Naive thymus-derived CD4-positive, alpha-beta T cell (primary cell): ENCODE data around the gene EID2. TPM values are rescaled to one million over a fixed set of nuclear protein-coding genes. Genes with fewer than 3 reads are reported as not detected.

ENCODE experiments used
- ATAC-seq: fragments of 150-1000 bp; cut with Tn5 transposase; 2 replicates; pipeline ENCODE4 v1.10.0; 2021; ENCODE audit warnings: mild to moderate bottlenecking, moderate library complexity
- CTCF ChIA-PET: fragments of 350-600 bp; sonication (Branson Sonifier 250); formaldehyde crosslinking; loops from one replicate; lab custom pipeline; 2021; ENCODE audit warnings: antibody characterized with exemption; lab: Charles Lee
- POLR2A ChIA-PET: fragments of 350-600 bp; sonication (Branson Sonifier 250); formaldehyde crosslinking; loops from one replicate; lab custom pipeline; 2021; ENCODE audit warnings: antibody characterized with exemption, inconsistent platforms; lab: Charles Lee
- DNase-seq, 9 donors: peaks; one replicate each; pipeline versions ENCODE4 v3.0.0 to v3.0.0-alpha.2; 2020 to 2022; ENCODE audit warnings: mixed read lengths in 1 of 9
- H3K27ac ChIP-seq: one replicate; pipeline ENCODE4 v1.7.0; 2013; ENCODE audit warnings: mild to moderate bottlenecking, low read depth, low read length, moderate library complexity
- H3K27me3 ChIP-seq, 2 donors: one replicate each; pipeline ENCODE4 v1.7.0; 2013; ENCODE audit warnings: low read length in 2 of 2, mild to moderate bottlenecking in 2 of 2, moderate library complexity in 2 of 2; ENCODE audit not compliant: control insufficient read depth in 2 of 2, insufficient read depth in 2 of 2
- H3K36me3 ChIP-seq, 3 experiments: 1 replicate in 2 of 3; 2 replicates in 1 of 3; pipeline ENCODE4 v1.7.0; 2013; ENCODE audit warnings: low read length in 3 of 3, mild to moderate bottlenecking in 3 of 3, moderate library complexity in 1 of 3; ENCODE audit not compliant: insufficient read depth in 3 of 3, control insufficient read depth in 2 of 3
- H3K4me1 ChIP-seq, 2 donors: one replicate each; pipeline ENCODE4 v1.7.0; 2013; ENCODE audit warnings: low read length in 2 of 2, mild to moderate bottlenecking in 2 of 2, moderate library complexity in 1 of 2; ENCODE audit not compliant: control insufficient read depth in 2 of 2, insufficient read depth in 2 of 2
- H3K4me3 ChIP-seq: 2 replicates; pipeline ENCODE4 v1.7.0; 2013; ENCODE audit warnings: mild to moderate bottlenecking, low read length
- H3K9me3 ChIP-seq, 3 experiments: 1 replicate in 2 of 3; 2 replicates in 1 of 3; pipeline ENCODE4 v1.7.0; 2013; ENCODE audit warnings: low read length in 3 of 3; ENCODE audit not compliant: control insufficient read depth in 2 of 3
- H3K27ac Mint-ChIP-seq, 9 donors: one replicate each; pipeline ENCODE4 v1.8.0; 2020 to 2022; ENCODE audit warnings: mixed read lengths in 9 of 9, mild to moderate bottlenecking in 8 of 9, moderate library complexity in 5 of 9, inconsistent platforms in 2 of 9
- H3K27me3 Mint-ChIP-seq, 5 donors: one replicate each; pipeline ENCODE4 v1.8.0; 2021 to 2022; ENCODE audit warnings: mixed read lengths in 5 of 5, mild to moderate bottlenecking in 1 of 5
- H3K36me3 Mint-ChIP-seq, 5 donors: one replicate each; pipeline ENCODE4 v1.8.0; 2020 to 2022; ENCODE audit warnings: mixed read lengths in 5 of 5, mild to moderate bottlenecking in 3 of 5, inconsistent platforms in 1 of 5
- H3K4me1 Mint-ChIP-seq, 7 donors: one replicate each; pipeline ENCODE4 v1.8.0; 2020 to 2022; ENCODE audit warnings: mixed read lengths in 7 of 7, mild to moderate bottlenecking in 3 of 7, inconsistent platforms in 1 of 7
- H3K4me3 Mint-ChIP-seq, 10 donors: one replicate each; pipeline ENCODE4 v1.8.0; 2020 to 2022; ENCODE audit warnings: mild to moderate bottlenecking in 10 of 10, mixed read lengths in 10 of 10, moderate library complexity in 6 of 10, inconsistent platforms in 2 of 10
- H3K9me3 Mint-ChIP-seq, 11 donors: one replicate each; pipeline ENCODE4 v1.8.0; 2020 to 2022; ENCODE audit warnings: mixed read lengths in 11 of 11, mild to moderate bottlenecking in 4 of 11, inconsistent platforms in 1 of 11, moderate library complexity in 1 of 11
- intact Hi-C, 2 donors: fragments of 100-400 bp; cut with micrococcal nuclease; formaldehyde crosslinking; loops; one replicate each; pipeline ENCODE4 v1.15.1; 2023
- polyA plus RNA-seq, 2 donors: library from polyadenylated mRNA; unstranded; fragments of 300-500 nt; fragmentation: Illumina TruSeq; gene quantifications; one replicate each; pipeline ENCODE4 v1.2.3, GENCODE V29; 2021
- total RNA-seq, 6 experiments: library from RNA in 5 of 6; stranded (reverse) in 5 of 6; gene quantifications; 1 replicate in 5 of 6; 2 replicates in 1 of 6; pipeline ENCODE4 v1.2.3 and lab custom pipeline; 2021 to 2026

Gene EID2
- total and polyA plus RNA-seq, 7 experiments from 2014 or later, result 12.2 to 43.0 (median 19.7) TPM

DNA sequence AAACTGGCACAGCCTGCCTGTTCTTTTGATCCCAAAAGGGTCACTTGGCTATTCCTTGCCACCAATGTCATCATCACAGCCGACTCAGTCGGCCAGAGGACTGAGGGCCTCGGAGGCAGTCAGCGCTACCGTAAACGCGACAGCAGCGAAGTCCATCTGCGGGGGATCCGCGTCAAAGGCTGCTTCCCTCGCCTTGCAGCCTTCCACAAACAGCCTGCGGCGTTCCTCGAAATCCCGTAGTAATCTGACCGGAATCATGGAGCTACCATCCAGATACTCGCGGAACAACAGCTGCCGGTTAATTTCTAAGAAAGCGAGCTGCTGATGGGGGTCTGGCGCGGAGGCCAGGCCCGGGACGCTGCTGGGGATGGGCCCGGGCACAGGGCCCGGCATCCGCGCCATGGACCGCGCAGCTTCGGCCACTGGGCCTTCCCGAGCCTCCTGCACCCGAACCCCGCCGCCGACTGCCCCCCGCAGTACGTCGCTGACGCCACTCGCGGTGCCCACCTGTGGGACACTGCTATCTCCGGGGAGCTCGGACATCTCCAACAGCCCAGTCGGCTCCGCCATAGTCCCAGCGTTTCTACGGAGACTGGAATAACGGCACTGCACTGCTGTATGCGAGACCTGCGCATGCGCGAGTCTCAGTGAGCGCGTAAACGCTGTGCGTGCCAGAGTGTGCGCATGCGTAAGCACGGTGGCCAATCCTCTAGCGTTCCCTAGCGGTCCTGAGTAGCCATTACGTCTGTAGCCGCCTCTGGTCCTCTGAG lies 7.5 kb downstream of the EID2 start, which contains the start of gene EID2B:
EID2B (minus strand) TSS at position 620 of the 770 bp plus-strand sequence; CDS start at position 570, 50 bp downstream.
- no peaks in the 10 kb centered on the region for H3K9me3 Mint-ChIP-seq
- ChIA-PET POLR2A (interaction anchor here (0.6 to 2.5 kb wide), 11 partner anchors 13 to 410 kb away, joined by 3 to 15 read pairs (median 7); partner anchors contain the start of genes PLEKHG2, RPS16 and SUPT5H), CTCF (interaction anchor here (0.6 to 4.2 kb wide), 11 partner anchors 12 to 570 kb away, joined by 3 to 26 read pairs (median 3); no protein-coding TSS in a partner anchor)
- H3K27ac Mint-ChIP-seq, result peak within 1 kb of the TSS; percentile 74 to 95 (median 92)
- H3K36me3 Mint-ChIP-seq, result peaks cover 0 to 9% (median 4%) of the 10 kb centered on the region in 5 donors
- peaks cover 9 to 15% of the 10 kb centered on the region in 2 donors for H3K4me1 ChIP-seq
- H3K27me3 Mint-ChIP-seq, result no peaks in the 10 kb centered on the region
- peak within 1 kb of the TSS; percentile 82 for H3K27ac ChIP-seq
- ATAC-seq, result peak; percentile 99
- peaks cover 0 to 4% (median 0%) of the 10 kb centered on the region in 3 experiments for H3K36me3 ChIP-seq
- peak; percentile 91 to 95 (median 93) for DNase-seq
- intact Hi-C loops, result loop anchor here (1.0 to 5.0 kb wide), 17 partner anchors 8 to 480 kb away; partner anchors contain the start of genes MED29 (in 2 of the 2), PAF1 (in 2 of the 2), PLEKHG2 (in 2 of the 2) and TIMM50 (in 2 of the 2)
- H3K27me3 ChIP-seq, result no peaks in the 10 kb centered on the region
- peaks cover 20 to 55% (median 32%) of the 10 kb centered on the region in 7 donors for H3K4me1 Mint-ChIP-seq
- no peaks in the 10 kb centered on the region for H3K9me3 ChIP-seq
- H3K4me3 Mint-ChIP-seq, result peak within 1 kb of the TSS; percentile 87 to 96 (median 92)
- peak within 1 kb of the TSS; percentile 92 for H3K4me3 ChIP-seq

DNA sequence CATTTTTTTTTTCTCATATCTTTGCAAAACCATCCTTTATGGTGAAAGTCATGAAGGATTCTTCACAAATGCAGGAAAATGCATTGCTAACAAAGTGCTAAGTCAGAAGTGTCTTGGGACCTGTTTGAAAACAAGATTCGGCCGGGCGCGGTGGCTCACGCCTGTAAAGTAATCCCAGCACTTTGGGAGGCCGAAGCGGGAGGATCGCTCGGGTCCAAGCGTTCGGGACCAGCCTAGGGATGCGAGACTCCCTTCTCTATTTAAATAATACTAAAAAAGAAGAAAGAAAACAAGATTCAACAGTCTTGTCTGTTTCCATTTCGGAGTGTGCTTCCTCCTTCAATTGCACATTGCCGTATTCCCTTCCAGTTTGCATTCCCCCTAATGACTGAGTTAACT lies 8.1 kb downstream of the EID2 start:
- Histone ChIP-seq H3K27me3 (no peaks in the 10 kb centered on the region), H3K36me3 (peaks cover 0 to 4% (median 0%) of the 10 kb centered on the region in 3 experiments), H3K9me3 (no peaks in the 10 kb centered on the region), H3K27ac (peak overlapping the region; percentile 82), H3K4me1 (peaks cover 9 to 15% of the 10 kb centered on the region in 2 donors), H3K4me3 (peak overlapping the region; percentile 92)
- Mint-ChIP-seq H3K4me1 (peaks cover 16 to 49% (median 28%) of the 10 kb centered on the region in 7 donors), H3K36me3 (peaks cover 0 to 7% (median 4%) of the 10 kb centered on the region in 5 donors), H3K27ac (peak overlapping the region; percentile 33 to 95 (median 86)), H3K27me3 (no peaks in the 10 kb centered on the region), H3K9me3 (no peaks in the 10 kb centered on the region), H3K4me3 (peak overlapping the region; percentile 87 to 96 (median 92))
- intact Hi-C loops, result loop anchor here (1.0 to 5.0 kb wide), 17 partner anchors 8 to 480 kb away; partner anchors contain the start of genes MED29 (in 2 of the 2), PAF1 (in 2 of the 2), PLEKHG2 (in 2 of the 2) and TIMM50 (in 2 of the 2)
- POLR2A ChIA-PET, result interaction anchor here (1.0 to 2.5 kb wide), 8 partner anchors 13 to 409 kb away, joined by 3 to 15 read pairs (median 7); partner anchors contain the start of genes PLEKHG2, RPS16 and SUPT5H
- ATAC-seq (no peak), DNase-seq (no peak)
- CTCF ChIA-PET, result interaction anchor here (0.6 to 4.2 kb wide), 6 partner anchors 19 to 133 kb away, joined by 3 to 24 read pairs (median 3); no protein-coding TSS in a partner anchor

DNA sequence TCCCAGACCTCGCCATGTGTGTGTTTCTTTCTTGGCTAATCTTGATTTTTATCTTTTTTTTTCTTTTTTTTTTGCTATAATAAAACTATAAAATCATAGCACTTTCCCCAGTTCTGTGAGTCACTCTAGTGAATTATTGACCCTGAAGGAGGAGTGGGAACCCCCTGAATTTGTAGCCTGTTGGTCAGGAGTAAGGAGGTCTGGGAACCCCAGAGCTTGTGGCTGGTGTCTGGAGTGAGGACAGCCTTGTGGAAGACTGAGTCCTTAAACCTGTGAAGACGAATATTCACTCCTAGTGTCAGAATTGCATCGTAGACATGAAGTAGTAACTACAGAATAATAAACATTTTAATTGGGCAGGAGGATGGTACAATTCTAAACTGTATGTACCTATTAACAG lies 14.8 kb downstream of the EID2 start:
- H3K9me3 Mint-ChIP-seq, result no peaks in the 10 kb centered on the region
- Histone ChIP-seq H3K27ac (no peak overlapping the region), H3K36me3 (no peaks in the 10 kb centered on the region), H3K9me3 (no peaks in the 10 kb centered on the region), H3K27me3 (no peaks in the 10 kb centered on the region), H3K4me3 (no peak overlapping the region), H3K4me1 (no peaks in the 10 kb centered on the region)
- POLR2A ChIA-PET, result interaction anchor here (0.6 kb wide), 2 partner anchors 11 to 130 kb away, joined by 3 to 5 read pairs; no protein-coding TSS in a partner anchor
- intact Hi-C loops, result no loop called here
- no peak for ATAC-seq
- H3K4me3 Mint-ChIP-seq, result no peak overlapping the region
- H3K27ac Mint-ChIP-seq, result no peak overlapping the region
- H3K27me3 Mint-ChIP-seq, result no peaks in the 10 kb centered on the region
- CTCF ChIA-PET, result interaction anchor here (0.7 kb wide), 1 partner anchor 85 kb away, joined by 3 read pairs; no protein-coding TSS in a partner anchor
- H3K36me3 Mint-ChIP-seq, result peaks cover 0 to 5% (median 4%) of the 10 kb centered on the region in 5 donors
- peaks cover 5 to 9% (median 6%) of the 10 kb centered on the region in 7 donors for H3K4me1 Mint-ChIP-seq
- DNase-seq, result no peak

DNA sequence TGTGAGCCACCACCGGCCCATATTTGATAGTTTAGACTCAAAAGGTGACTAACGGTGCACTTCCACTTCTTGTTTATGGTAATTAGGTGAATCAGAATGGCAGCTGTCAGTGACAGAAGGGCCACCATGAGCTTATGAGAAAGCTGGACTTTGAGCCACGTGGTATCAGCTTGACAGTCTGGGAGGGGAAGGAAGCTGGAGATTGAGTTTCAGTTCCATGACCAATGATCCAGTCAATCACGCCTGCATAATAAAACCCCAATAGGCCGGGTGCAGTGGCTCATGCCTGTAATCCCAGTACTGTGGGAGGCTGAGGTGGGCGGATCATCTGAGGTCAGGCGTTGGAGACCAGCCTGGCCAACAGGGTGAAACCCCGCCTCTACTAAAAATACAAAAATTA lies 15.5 kb downstream of the EID2 start:
- H3K27me3 ChIP-seq, result no peaks in the 10 kb centered on the region
- no peak overlapping the region for H3K4me3 ChIP-seq
- DNase-seq (no peak), ATAC-seq (peak; percentile 70)
- H3K9me3 ChIP-seq, result no peaks in the 10 kb centered on the region
- Mint-ChIP-seq H3K4me1 (peaks cover 5 to 7% (median 6%) of the 10 kb centered on the region in 7 donors), H3K36me3 (peaks cover 0 to 5% (median 4%) of the 10 kb centered on the region in 5 donors), H3K27me3 (no peaks in the 10 kb centered on the region), H3K4me3 (no peak overlapping the region), H3K27ac (no peak overlapping the region), H3K9me3 (no peaks in the 10 kb centered on the region)
- CTCF ChIA-PET, result no interaction called here
- H3K27ac ChIP-seq, result no peak overlapping the region
- no peaks in the 10 kb centered on the region for H3K4me1 ChIP-seq
- intact Hi-C loops, result no loop called here
- H3K36me3 ChIP-seq, result no peaks in the 10 kb centered on the region
- POLR2A ChIA-PET, result interaction anchor here (0.6 kb wide), 1 partner anchor 11 kb away, joined by 5 read pairs; no protein-coding TSS in a partner anchor

DNA sequence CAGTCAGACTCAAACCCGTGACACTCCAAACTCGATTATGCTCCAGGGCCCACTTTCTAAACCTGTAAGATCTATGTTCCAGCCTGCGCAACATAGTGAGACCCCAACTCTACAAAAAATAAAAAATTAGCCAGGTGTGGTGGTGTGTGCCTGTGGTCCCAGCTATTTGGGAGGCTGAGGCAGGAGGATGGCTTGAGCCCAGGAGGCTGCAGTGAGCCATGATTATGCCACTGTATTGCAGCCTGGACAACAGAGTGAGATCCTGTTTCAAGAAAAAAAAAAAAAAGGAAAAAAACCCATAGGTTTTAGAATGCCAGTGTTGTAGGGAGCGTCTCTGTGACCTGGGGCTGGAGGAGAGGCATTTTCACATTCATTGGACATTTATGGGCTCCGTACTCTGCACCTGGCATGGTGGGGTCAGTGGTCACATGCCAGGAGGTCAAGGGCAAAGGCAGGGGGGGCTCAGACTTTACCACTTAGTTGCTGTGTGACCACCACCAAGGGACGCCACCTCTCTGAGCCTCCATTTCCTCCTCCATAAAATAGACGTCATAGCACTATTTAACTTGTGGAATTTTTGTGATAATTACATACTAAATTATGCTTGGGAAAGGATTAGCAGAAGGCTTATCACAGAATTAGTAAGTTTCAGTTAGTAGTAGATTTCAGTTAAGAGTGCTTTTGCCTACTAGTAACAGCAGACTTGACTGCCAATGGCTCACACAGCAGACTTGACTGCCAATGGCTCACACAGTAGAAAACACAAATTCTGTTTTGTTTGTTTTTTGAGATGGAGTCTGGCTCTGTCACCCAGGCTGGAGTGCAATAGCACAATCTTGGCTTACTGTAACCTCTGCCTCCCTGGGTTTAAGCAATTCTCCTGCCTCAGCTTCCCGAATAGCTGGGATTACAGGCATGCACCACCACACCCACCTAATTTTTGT lies 19.1 kb downstream of the EID2 start:
- Mint-ChIP-seq H3K9me3 (peaks cover 0 to 3% (median 0%) of the 10 kb centered on the region in 11 donors), H3K4me3 (no peak overlapping the region), H3K4me1 (peaks cover 4 to 10% (median 7%) of the 10 kb centered on the region in 7 donors), H3K27ac (no peak overlapping the region), H3K36me3 (peaks cover 0 to 4% (median 0%) of the 10 kb centered on the region in 5 donors), H3K27me3 (peaks cover 14 to 29% (median 15%) of the 10 kb centered on the region in 5 donors)
- intact Hi-C loops, result no loop called here
- Histone ChIP-seq H3K27me3 (no peaks in the 10 kb centered on the region), H3K36me3 (no peaks in the 10 kb centered on the region), H3K27ac (no peak overlapping the region), H3K4me3 (no peak overlapping the region), H3K4me1 (no peaks in the 10 kb centered on the region), H3K9me3 (no peaks in the 10 kb centered on the region)
- POLR2A ChIA-PET, result interaction anchor here (0.6 kb wide), 1 partner anchor 10 kb away, joined by 8 read pairs; no protein-coding TSS in a partner anchor
- DNase-seq, result no peak
- ATAC-seq, result no peak
- CTCF ChIA-PET, result interaction anchor here (0.6 kb wide), 1 partner anchor 224 kb away, joined by 3 read pairs; no protein-coding TSS in a partner anchor
